NCI-H1694 treated with DMSO at 0.1 percent for 48 hours (cell line): Measurements from ENCODE around the gene LTA.

Source experiments
- DNase-seq: peaks from one replicate; lab custom pipeline; 2025; lab: John Stamatoyannopoulos, UW

LTA gene

GRCh38 chr6:31569861-31570536 is 2.1 kb upstream of the LTA start:
- DNase-seq, result no peak

- no peak for DNase-seq
Measured at GRCh38 chr6:31573239-31574105, 1.4 kb downstream of the LTA start.

- DNase-seq, result no peak
Measured at GRCh38 chr6:31574106-31575061, 2.3 kb downstream of the LTA start.

- no peak for DNase-seq
Measured at GRCh38 chr6:31575335-31575901, 3.3 kb downstream of the LTA start, which contains the start of gene TNF. Gene TNF (plus strand): TSS chr6:31575565. CDS start chr6:31575742, 177 bp downstream.

GRCh38 chr6:31575952-31576685 is 4.0 kb downstream of the LTA start:
- DNase-seq, result no peak

GRCh38 chr6:31576897-31577578 is 4.9 kb downstream of the LTA start:
- no peak for DNase-seq

DNA sequence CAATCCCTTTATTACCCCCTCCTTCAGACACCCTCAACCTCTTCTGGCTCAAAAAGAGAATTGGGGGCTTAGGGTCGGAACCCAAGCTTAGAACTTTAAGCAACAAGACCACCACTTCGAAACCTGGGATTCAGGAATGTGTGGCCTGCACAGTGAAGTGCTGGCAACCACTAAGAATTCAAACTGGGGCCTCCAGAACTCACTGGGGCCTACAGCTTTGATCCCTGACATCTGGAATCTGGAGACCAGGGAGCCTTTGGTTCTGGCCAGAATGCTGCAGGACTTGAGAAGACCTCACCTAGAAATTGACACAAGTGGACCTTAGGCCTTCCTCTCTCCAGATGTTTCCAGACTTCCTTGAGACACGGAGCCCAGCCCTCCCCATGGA is 5.5 kb downstream of the LTA start:
- DNase-seq, result no peak

DNA sequence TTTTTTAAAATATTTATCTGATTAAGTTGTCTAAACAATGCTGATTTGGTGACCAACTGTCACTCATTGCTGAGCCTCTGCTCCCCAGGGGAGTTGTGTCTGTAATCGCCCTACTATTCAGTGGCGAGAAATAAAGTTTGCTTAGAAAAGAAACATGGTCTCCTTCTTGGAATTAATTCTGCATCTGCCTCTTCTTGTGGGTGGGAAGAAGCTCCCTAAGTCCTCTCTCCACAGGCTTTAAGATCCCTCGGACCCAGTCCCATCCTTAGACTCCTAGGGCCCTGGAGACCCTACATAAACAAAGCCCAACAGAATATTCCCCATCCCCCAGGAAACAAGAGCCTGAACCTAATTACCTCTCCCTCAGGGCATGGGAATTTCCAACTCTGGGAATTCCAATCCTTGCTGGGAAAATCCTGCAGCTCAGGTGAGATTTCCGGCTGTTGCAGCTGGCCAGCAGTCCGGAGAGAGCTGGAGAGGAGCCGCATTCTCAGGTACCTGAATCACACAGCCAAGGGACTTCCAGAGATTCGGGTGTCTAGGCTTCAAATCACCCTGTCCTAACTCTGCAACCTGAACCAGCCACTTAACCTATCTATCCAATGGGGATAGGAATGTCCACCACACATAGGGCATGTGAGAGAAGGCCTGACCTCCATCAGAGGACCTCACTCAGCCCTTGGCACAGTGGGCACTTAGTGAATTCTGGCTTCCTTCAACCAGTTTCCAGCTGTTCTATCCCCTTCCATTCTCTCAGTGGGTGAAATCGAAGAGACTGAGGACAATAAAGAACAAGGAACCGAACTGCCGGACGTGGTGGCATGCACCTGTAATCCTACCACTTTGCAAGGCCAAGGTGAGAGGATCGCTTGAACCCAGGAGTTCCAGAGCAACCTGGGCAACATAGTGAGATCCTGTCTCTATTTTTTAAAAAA is 6.4 kb downstream of the LTA start:
- DNase-seq, result no peak

- DNase-seq, result no peak
Measured at GRCh38 chr6:31579119-31579505, 7.0 kb downstream of the LTA start.

GRCh38 chr6:31579546-31580437 is 7.7 kb downstream of the LTA start:
- no peak for DNase-seq

DNA sequence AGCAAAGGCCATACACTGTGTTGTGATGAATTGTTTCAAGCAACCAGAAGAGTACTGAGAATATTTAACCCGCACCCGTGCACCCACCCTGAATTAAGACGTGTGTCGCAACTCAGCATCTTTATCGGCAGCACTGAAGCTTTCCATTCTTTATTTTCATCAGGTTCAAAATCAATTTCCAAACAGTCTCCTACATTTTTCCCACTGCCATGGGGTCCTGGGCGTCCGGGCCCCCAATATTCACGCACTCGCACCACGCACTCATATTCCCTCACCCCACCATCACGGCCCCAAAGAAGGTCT is 8.3 kb downstream of the LTA start:
- no peak for DNase-seq

DNA sequence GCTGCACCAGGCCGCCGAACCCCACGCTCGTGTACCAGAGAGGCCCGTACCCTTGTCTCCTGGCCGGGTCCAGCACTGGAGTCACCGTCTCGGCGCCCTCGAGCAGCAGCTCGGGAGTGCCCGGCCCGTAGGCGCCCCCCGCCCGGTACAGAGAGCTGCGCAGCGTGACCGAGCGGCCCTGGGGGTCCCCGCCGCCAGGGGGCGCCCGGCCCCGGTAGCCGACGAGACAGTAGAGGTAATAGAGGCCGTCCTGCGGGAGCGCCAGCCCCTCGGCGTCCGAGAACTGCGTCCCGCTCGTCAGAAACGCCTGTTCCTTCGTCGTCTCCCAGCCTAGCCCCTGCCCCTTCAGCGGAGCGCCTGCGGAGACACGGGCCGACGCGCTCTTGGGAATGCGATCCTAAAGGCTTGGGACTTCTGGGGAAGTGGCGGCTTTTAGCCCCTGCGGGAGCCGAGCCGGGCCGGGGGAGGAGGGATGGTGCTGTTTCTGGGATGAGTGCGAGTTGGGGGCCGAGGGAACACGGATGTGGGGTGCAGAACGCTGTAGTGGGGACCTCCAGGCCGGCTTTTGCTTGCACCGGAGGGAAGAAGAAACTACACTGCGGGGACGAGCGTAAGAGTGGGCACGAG is 8.8 kb downstream of the LTA start:
- peak; percentile 65 for DNase-seq

- DNase-seq, result no peak
Measured at GRCh38 chr6:31581434-31582229, 9.5 kb downstream of the LTA start.

DNA sequence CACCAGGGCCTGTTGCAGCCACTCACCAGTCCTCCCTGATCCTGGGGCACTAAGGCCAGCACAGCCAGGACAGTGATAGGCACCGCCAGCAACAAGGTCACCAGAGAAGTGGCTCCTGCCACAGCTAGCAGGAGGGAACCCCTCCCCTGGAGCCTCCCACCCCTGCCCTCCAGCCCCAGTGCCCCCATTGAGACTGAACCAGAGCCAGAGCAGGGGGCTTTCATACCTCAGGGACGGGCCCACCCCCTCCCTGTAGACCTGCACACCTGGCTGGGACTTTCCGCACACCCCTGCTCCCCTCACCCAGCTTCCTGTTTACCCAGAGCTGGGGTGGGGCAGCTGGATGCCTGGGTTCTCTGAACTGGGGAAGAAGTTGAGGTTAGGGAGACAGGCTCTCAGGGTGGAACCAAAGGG is 10.1 kb downstream of the LTA start, which contains the start of gene LTB:
Gene LTB (minus strand): TSS at position 195 of the 414 bp plus-strand sequence. CDS start 7 bp downstream, at position 188.
- DNase-seq, result no peak

- DNase-seq, result no peak
Measured at GRCh38 chr6:31585491-31585890, 13.4 kb downstream of the LTA start.

DNA sequence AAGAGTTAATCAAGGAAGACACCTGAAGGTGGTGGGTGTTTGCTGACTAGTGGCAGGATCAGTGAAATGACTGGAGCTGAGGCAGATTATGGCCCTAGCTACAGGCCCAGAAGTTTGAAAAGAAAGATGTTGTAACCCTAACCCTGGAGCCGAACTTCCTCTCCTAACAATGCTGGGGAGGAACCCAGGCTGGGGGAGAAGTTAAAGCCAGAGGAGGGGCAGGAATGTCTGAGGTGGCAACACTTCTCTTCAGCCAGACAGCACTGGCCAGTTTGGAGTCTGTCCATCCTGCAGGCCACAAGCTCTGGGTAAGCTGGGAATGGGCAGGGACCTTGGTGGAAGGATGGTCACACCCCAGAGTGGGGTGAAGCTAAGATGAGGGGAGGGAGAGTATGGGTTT is 13.9 kb downstream of the LTA start, which contains the start of gene LST1:
Gene LST1 (plus strand): TSS at position 270 of the 400 bp plus-strand sequence. CDS start 1,023 bp downstream, outside the sequence.
- no peak for DNase-seq
